Stomach (tissue), 4 donors: ENCODE results near the gene RASSF5.

ENCODE experiments used
- CTCF ChIP-seq, 7 experiments: fragments of 450-650 bp in 4 of 7; fragments of 200-600 bp in 3 of 7; sonication (generic) in 3 of 7; IDR thresholded peaks; one replicate each; pipeline ENCODE4 v1.5.1; 2016 to 2019; ENCODE audit warnings: antibody characterized with exemption in 7 of 7, control low read depth in 2 of 7, mild to moderate bottlenecking in 1 of 7
- POLR2AphosphoS5 ChIP-seq, 3 donors: sonication (generic); formaldehyde crosslinking; IDR thresholded peaks; one replicate each; pipeline ENCODE4 v1.6.1; 2016; ENCODE audit warnings: antibody characterized with exemption in 3 of 3

- no peak for TF ChIP-seq CTCF (IDR thresholded peaks at IDR 0.05)
- TF ChIP-seq POLR2AphosphoS5 (IDR thresholded peaks at IDR 0.05) = no peak
These were observed 61.5 kb downstream of the RASSF5 start for GRCh38 chr1:206568779-206569352.
